Fibroblast of peridontal ligament (primary cell): Measurements from ENCODE around the gene EARS2.
"Not testable (repeated sequence)": the region's sequence is repeated elsewhere in the genome, so short reads cannot be mapped to it uniquely, and the experiment has no call there.

Source experiments
- DNase-seq: peaks from one replicate; pipeline ENCODE4 v3.0.0-alpha.2; 2010; ENCODE audit errors: extremely low read depth

The EARS2 gene

DNA sequence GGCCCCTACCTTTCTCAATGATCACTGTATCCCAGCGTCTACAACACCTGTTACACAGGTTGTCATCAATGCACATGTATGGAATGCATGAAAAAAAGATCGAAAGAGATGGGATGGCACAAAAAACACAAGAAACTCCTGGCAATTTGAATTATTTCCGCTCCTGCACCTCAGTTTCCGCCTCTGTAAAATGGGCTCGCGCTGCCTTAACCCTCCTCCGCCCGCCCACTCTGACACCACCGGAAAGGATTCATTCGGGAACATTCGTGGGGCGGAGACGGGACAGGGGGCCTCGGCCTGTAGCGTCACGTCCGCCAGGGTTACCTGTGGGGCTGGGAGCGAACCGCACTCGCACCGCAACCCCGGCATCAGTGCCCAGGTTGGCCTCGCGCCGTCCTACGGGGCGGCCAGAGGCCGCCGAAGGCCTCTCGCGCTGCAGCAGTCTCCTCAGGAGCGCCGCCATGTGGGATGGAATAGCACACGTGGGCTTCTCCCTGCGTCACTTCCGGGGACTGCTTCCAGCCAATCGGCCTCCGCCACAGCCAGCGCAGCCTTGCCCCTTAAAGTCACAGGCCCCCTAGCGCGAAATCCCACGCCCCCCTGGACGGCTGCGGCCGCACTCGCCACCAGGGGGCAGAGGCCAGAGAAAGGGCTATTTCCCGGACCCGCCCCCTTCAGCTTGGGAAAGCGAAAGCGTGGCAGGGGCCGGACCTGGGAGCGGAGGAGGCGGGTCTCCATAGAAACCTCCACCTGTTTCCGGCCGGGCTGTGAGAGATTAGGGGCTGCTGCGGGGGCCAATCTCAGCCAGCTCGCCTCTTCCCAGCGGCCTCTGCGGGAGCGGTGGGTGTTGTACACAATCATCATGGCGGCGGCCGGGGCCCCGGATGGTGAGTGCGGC lies at the start of gene EARS2, which contains the start of gene UBFD1:
EARS2 (minus strand) TSS at position 470 of the 898 bp plus-strand sequence; CDS start at position 463, 7 bp downstream.
UBFD1 (plus strand) TSS at position 847 of the 898 bp plus-strand sequence; CDS start at position 863, 16 bp downstream.
- peak; percentile 98 for DNase-seq

DNA sequence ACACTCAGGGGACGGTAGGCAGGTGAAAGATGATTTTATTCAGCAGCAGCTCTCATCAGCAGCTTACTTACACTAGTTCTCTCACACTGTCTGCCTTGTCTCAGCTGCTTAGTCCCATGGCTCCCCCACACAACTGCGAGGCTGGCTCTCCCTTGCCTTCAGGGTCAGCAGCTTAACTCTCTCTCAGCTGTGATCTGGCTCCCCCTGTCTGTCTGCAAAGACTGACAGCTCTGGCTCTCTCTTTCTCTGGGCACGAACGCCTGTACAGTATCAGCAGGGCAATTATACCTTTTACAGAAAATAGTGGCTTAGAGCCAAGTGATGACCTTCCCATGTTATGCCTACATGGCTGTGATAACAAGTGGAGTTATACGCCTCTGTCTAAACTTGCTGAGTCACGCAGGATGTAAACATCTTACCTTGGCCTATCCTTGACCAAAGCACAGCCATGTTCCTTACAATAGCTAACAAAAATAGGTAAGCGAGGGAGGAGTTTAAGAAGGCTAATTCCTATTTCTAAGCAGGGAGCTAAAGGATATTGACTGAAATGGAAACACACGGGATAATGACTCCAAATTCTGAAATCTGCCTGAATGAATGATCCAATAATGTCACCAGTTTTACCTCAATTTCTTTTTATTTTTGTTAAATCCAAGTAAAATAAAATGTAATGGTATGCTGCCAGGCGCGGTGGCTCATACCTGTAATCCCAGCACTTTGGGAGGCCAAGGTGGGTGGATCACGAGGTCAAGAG lies 40.0 kb upstream of the EARS2 start:
- no peak for DNase-seq

DNA sequence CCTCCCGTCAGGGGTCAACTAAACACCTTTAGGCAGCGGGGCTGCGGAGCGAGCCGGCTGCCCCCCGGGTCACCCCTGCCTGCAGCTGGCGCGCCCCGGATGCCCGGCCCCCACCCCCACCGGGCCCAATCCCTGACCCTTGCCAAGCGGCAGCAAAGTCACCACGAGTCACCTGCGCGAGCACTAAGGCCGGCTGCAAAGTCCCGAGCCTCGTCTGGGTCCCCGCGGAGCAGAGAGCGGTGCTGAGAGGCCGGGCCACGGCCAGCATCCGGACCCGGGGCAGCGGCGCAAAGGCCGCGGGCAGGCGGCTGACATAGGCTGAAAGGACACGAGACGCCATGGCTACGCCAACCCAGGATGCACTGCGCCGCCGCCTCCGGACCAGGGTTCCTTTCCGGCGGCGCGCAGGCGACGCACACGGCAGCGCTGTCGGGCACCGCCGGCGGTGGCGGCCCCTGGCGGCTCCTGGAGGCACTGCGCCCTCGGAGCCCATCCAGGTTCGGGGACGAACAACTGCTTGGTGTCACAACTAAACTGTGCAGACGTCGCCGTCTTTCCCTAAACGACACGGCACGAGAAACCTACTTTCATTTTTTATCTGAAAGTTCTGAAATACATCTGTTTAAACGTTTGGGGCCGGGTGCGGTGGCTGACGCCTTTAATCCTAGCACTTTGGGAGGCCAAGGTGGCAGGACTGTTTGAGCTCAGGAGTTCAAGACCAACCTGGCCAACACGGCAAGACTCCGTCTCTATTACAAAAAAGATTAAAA lies 39.0 kb upstream of the EARS2 start, which contains the start of gene NDUFAB1:
NDUFAB1 (minus strand) TSS at position 366 of the 770 bp plus-strand sequence; CDS start at position 340, 26 bp downstream.
- peak; percentile 74 for DNase-seq

DNA sequence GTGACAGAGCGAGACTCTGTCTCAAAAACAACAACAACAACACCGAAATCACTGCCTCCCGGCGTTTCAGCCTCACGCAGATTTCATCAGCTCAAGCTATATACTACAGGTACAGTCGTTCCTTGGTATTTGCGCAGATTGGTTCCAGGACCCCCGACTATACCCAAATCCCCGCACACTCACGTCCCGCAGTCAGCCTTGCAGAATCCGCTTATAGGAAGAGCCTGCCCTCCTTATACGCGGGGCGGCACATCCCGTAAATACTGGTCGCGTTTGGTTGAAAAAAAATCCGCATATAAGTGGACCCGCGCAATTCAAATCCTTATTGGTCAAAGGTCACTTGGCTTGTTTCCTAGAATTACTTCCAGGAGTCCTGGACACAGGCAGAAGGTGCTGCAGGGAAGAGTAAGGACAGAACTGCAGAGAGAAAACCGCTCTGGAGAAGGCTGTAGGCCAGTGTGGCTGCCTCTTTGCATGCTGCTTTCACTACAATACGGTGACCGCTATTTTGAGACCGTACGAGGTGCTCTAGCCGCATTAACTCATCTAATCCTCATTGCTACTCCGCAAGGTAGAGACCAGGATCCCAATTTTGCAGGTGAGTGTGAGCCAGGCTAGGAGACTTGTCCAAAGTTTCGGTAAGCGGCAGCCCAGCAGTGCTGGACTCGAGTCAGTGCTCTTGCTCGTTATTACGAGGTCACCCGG lies 38.2 kb upstream of the EARS2 start:
- DNase-seq: peak; percentile 3

DNA sequence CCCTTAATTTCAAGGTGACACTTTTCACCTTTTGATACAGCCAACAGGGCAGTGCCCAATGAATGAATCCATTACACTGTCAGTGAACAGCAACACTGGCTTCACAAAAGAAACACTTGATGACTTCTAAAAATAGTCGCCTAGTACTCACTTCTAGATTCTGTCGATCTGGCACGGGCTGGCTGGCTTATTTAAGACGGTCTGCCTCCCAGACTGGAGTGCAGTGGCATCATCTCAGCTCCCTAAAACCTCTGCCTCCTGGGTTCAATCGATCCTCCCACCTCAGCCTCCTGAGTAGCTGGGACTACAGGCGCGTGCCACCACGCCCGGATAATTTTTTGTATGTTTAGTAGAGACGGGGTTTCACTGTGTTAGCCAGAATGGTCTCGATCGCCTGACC lies 37.0 kb upstream of the EARS2 start:
- no peak for DNase-seq

DNA sequence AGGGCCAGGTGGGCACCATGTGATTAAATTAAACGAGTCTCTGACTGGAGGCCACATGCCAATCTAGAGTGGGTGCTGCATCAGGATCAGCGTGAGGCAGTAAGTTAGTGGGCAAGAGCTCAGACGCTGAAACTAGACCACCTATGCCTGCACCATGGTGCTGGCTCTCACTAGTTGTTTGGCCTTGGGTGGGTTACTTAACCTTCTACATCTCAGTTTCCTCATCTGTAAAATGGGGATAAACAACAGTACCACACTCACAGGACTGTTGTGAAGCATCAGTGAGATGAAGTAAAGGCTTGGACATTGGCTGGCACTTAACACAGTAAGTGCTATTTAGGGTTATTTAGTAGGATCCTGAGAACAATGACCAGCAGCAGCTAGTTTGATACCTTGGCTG lies 33.0 kb upstream of the EARS2 start:
- no peak for DNase-seq

DNA sequence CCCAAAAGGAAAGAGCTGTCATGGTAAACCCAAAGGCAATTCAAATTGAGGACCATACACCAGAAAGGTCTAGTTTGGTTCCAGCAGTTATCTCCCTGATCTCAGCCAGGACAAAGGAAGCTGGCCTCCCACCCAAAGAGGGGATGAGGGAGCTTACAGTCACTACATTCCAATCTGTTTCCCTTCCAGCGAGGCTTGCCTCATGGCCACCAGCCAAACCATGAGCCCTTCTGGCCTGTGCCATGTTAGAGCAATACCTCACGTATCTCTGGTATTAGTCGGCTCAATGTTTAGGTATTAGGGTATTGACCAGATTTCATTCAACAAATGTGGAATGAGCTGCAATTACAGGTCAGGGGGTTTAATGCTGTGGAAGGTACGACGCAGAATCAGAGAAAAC lies 30.6 kb upstream of the EARS2 start:
- DNase-seq: peak; percentile 77

DNA sequence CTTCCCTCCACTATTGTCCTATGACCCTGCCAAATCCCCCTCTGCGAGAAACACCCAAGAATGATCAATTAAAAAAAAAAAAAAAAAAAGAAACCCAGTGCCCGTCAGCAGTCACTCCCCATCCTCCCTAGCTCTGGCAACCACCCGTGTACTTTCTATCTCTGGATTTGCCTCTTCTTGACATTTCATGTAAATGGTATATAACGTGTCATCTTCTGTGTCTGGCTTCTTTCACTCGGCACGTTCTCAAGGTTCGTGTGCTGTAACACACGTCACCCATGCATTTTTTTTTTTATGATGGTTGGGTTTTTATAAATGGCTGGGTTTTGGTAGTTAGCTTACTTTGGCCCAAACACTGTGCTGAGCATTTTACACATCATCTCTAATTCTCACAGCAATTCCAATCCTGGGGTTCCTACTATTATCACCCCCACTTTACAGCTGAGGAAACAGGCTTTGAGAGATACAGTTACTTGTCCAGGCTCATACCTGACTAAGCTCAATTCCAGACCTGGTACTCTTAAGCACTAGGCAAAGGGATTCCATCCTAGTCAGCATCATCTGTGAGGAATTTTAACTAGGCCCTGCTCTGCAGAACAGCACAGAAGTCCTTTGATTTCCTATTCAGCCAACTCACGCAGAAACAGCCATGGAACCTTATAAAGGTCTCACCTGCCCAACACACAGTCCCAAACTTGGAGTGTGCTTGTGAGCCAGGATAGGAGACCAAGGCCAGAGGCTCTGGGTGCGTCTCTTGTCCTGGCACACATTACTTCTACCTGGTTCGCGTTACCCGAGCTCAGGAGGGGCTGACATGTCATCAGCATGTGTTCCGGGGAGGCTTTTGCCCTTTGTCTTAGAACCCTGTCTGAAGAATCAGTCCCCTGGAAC lies 27.3 kb upstream of the EARS2 start:
- DNase-seq: no peak

DNA sequence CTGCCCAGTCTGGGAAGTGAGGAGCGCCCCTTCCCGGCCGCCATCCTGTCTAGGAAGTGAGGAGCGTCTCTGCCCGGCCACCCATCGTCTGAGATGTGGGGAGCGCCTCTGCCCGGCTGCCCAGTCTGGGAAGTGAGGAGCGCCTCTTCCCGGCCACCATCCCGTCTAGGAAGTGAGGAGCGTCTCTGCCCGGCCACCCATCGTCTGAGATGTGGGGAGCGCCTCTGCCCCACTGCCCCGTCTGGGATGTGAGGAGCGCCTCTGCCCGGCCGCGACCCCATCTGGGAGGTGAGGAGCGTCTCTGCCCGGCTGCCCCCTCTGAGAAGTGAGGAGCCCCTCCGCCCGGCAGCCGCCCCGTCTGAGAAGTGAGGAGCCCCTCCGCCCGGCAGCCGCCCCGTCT lies 26.1 kb upstream of the EARS2 start:
- DNase-seq: not testable (repeated sequence)

DNA sequence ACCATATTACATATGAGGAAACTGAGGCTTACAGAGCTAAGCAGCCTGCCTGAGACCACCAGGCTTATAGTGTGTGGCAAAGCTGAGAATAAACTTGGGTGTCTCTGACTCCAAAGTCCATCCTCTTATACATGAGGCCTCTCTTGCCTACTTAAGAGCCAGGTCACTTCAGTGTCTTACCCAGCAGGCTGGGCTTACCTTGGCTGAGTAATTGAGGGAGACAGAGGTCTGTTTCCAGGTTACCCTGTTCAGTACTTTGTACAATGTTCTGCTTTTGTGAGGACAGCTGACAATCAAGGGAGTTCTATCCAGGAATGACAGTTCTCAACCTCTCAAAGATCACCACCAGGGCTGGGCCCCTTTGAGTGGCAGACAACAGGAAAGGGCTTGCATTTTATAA lies 24.6 kb upstream of the EARS2 start:
- no peak for DNase-seq

DNA sequence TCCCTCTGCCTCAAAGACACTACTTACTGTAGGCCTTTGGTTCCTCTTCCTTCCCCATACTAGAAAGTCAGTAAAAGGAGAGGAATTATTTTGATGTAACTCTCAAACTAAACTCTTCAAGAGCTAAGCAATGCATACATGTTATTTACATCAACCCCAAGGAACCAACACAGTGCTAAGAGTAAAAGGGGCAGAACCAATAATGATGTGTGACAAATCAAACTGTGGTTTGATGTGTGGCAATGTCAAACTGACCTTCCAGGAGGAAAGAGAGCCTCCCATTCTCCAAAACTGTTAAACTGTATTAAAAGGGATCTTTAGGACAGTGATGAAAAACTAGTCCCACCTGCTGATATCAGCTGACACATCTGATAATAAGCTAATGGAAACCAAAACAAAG lies 23.2 kb upstream of the EARS2 start:
- no peak for DNase-seq

DNA sequence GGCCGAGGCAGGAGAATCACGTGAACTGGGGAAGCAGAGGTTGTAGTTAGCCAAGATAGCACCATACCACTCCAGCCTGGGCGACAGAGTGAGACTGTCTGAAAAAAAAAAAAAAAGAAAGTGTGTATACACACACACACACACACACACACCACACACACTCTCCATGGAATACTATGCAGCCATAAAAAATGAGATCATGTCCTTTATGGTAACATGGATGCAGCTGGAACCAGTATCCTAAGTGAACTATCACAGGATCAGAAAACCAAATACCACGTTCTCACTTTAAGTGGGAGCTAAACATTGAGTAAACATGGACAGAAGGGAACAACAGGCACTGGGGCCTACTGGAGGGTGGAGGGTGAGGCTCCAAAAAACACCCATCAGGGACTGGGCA lies 22.2 kb upstream of the EARS2 start:
- DNase-seq: no peak

DNA sequence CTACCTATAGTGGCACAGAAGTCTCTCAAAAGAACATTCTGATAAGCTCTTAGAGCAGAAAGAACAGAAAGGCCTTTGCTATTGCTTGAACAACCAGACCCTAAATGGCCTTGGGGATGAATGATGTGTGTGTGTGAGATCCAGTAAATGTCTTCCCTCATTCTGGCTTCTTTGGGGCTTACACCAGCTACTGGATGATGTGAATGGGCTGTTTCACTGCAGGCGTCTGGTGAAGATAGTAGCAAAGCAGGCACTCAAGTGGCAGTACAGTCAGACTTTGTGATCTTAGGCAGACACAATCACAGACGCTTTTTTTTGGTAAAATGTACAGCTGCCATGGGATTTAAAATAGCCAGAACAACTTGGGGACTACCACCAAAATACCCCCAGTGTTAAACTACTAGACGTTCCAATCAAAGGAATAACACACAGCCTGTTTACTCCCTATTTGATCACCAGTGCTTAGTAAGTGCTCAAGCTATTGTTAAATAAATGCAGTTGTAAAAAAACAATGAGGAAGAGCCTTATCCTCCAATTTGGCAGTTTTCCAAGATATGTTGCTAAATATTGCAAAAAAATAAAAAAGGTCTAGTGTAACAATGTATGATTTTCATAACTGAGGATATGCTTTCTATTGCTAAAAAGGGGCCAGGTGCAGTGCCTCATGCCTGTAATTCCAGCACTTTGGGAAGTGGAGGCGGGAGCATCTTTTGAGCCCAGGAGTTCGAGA lies 21.1 kb upstream of the EARS2 start:
- DNase-seq: peak; percentile 25

DNA sequence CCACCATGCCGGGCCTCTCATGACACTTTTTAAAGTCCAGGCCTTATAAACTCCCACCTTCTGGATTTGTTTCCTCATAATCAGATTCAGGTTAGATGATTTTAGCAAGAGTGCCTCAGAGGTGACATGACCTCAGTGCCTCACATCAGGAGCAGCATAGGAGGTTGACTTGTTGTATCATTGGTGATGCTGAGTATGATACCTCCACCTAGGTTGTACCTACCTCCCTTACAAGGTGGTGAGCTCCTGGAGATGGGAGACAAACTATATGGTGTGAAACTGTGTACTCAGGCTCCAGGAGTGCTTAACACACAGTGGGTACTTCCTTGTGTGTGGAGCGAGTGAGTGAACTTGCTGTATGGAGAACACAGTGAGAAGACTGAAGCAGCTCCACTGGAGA lies 20.3 kb upstream of the EARS2 start:
- DNase-seq: no peak

DNA sequence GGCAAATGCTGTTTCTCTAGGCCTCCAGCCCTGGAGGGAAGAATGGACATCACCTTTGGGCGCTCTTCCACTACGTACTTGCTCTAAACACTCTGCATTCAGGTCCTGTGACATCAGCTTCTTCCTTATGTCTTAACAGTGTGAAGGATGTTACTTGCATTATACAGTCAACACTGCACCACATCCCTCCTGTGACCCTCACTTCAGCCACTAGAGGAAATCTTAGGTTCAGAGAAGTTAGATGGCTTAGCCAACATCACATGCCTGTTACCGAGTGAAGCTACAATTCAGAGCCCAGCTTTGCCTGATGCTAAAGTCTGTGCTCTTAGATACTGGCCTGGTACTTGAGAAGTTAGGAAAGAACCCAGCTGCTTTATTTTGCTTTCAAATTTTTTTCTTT lies 18.7 kb upstream of the EARS2 start:
- no peak for DNase-seq

DNA sequence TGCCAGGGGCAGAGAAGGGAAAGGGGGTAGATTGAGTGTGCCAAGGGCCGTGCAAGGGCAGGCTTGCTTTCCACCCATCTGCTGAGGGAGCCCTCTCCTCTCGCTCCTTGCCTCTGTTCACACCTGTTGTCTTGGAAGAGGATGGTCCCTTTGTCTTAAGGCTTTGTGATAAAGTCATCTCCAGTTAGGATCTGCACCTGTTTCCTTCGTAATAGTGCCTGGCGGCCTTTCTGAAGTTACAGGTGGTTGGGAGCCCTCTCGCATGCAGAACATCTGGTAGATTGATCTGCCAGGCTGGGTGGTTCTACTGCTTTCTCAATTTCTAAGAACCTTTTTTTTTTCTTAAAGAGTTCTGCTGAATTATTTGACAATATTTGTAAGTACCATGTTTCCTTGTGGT lies 16.7 kb upstream of the EARS2 start:
- no peak for DNase-seq

DNA sequence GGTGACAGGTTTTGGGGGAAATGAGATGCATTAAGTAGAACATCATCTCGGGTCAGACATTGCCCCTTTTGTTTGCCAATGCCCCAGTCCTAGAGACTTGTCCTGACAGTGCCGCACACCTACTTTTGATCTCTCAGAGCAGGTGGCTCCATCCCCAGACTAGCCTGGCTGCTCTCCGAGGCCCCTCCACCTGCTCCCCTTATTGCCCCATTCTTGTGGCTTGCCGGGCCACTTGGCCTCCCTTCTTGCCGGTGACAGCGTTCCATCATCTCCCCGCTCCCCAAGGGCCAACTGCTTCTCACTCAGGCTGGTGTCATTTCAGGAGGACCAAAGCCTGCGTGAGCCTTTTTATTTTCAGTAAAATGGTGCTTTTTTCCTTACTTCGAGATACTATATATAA lies 15.2 kb upstream of the EARS2 start:
- no peak for DNase-seq

DNA sequence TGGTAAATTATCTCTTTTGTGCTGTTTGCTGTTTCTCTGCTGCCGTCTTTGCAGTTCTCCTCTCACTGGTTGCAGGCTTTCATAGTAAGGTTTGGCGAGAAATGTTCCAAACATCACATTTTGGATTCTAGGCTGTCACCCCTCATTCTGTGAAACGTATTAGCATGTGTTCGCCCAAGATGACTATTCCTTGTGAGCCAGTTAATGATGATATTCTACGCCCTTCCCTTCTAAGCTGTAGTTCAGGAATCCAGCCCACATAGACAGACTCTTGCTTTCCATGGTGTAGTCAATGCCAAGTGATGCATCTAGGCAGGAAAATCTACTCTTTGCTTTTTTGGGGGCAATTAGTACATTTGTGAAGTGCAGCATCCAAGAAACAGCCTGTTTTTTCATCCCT lies 14.7 kb upstream of the EARS2 start:
- DNase-seq: no peak

DNA sequence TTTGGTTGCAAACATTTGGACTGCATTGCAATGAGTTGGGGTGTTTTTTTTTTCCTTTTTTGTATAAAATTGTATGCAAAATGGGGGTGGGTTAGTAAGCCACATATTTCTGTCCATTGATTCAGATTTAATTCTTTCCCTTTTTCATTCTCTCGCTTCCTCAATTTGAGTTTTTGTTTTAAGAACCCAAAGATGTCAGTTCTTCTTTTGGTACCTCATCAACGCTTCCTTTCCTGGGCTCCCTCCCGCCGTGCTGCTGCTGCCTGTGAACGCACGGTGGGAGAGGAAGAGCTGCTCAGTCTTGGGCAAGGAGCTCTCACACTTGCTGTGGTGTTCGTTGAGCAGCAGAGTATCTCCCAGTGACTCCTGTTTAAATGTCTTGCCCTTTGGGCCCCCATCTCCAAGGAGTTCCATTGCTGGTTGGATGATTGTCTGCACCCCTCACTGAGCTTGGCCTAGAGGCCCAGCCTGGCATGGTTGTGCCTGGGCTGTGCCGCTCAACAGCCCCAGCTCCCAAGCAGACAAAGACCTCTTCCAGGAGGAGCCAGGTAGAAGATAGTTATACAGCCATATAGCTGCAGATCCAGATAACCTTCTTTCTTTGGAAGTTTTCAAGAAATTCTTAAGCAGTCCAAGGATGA lies 14.0 kb upstream of the EARS2 start:
- no peak for DNase-seq
